PC-9 (cell line): ENCODE data around the gene TBX18.

ENCODE experiments used
- CTCF ChIP-seq: fragments of 200-600 bp; sonication (generic); conservative IDR thresholded peaks from 2 replicates; pipeline ENCODE4 v1.6.1; 2017; ENCODE audit warnings: mixed run types, antibody characterized with exemption, mild to moderate bottlenecking, moderate library complexity
- EZH2 ChIP-seq: fragments of 200-600 bp; sonication (generic); IDR thresholded peaks from 2 replicates; pipeline ENCODE4 v1.8.0; 2017; ENCODE audit warnings: antibody characterized with exemption, low read depth

- no peak for TF ChIP-seq CTCF
- TF ChIP-seq EZH2, result no peak
Measured at GRCh38 chr6:84771125-84771755, 6.8 kb upstream of the TBX18 start.
